CD14-positive monocyte (primary cell): ENCODE data around the gene TNIP1. TPM values are rescaled to one million over a fixed set of nuclear protein-coding genes. Genes with fewer than 3 reads are reported as not detected.

Source experiments
- DNase-seq, 3 donors: peaks; one replicate each; pipeline ENCODE4 v3.0.0-alpha.2; 2011 to 2022
- H2AFZ ChIP-seq: 2 replicates; pipeline ENCODE4 v1.6.0; 2012; ENCODE audit warnings: mild to moderate bottlenecking, low read depth, low read length, inconsistent platforms; ENCODE audit not compliant: insufficient read depth, poor library complexity, severe bottlenecking
- H3K27ac ChIP-seq, 2 donors: 1 replicate in 1 of 2; 2 replicates in 1 of 2; pipeline ENCODE4 v1.5.1; 2012 to 2013; ENCODE audit warnings: low read length in 2 of 2, control low read depth in 1 of 2, inconsistent platforms in 1 of 2, low read depth in 1 of 2, mild to moderate bottlenecking in 1 of 2
- H3K27me3 ChIP-seq, 2 donors: one replicate each; pipeline versions ENCODE4 v1.6.0 to v1.6.1; 2011 to 2013; ENCODE audit warnings: low read length in 2 of 2; ENCODE audit not compliant: control insufficient read depth in 2 of 2, insufficient read depth in 2 of 2
- H3K36me3 ChIP-seq, 2 donors: replicated peaks in 1 of 2; 1 replicate in 1 of 2; 2 replicates in 1 of 2; pipeline versions ENCODE4 v1.5.1 to v1.6.1; 2012 to 2013; ENCODE audit warnings: low read length in 2 of 2, control low read depth in 1 of 2, inconsistent platforms in 1 of 2, mild to moderate bottlenecking in 1 of 2; ENCODE audit not compliant: insufficient read depth in 2 of 2, control insufficient read depth in 1 of 2
- H3K4me1 ChIP-seq, 2 donors: 1 replicate in 1 of 2; 2 replicates in 1 of 2; pipeline versions ENCODE4 v1.5.1 to v1.6.1; 2012 to 2013; ENCODE audit warnings: low read length in 2 of 2, control low read depth in 1 of 2, inconsistent platforms in 1 of 2, mild to moderate bottlenecking in 1 of 2, moderate library complexity in 1 of 2; ENCODE audit not compliant: insufficient read depth in 2 of 2, control insufficient read depth in 1 of 2
- H3K4me2 ChIP-seq: replicated peaks from 2 replicates; pipeline ENCODE3; 2012; ENCODE audit warnings: low read length, moderate library complexity, mild to moderate bottlenecking; ENCODE audit not compliant: poor library complexity, severe bottlenecking; ENCODE audit errors: extremely low read depth
- H3K4me3 ChIP-seq, 3 experiments: fragments of 200-600 bp in 1 of 3; sonication (generic) in 1 of 3; replicated peaks in 1 of 3; 1 replicate in 2 of 3; 2 replicates in 1 of 3; pipeline ENCODE4 v1.5.1; 2011 to 2013; ENCODE audit warnings: low read length in 3 of 3, mild to moderate bottlenecking in 3 of 3, control low read depth in 2 of 3, low read depth in 2 of 3, inconsistent platforms in 1 of 3, moderate library complexity in 1 of 3
- H3K79me2 ChIP-seq: 2 replicates; pipeline ENCODE4 v1.6.0; 2012; ENCODE audit warnings: mild to moderate bottlenecking, control low read depth, inconsistent platforms, low read length, moderate library complexity; ENCODE audit not compliant: insufficient read depth
- H3K9ac ChIP-seq: 2 replicates; pipeline ENCODE4 v1.6.0; 2017; ENCODE audit warnings: low read length, mild to moderate bottlenecking; ENCODE audit not compliant: insufficient read depth, poor library complexity, severe bottlenecking
- H3K9me3 ChIP-seq, 2 donors: replicated peaks in 1 of 2; 1 replicate in 1 of 2; 2 replicates in 1 of 2; pipeline versions ENCODE4 v1.5.1 to v1.6.1; 2012 to 2013; ENCODE audit warnings: low read length in 2 of 2, control low read depth in 1 of 2; ENCODE audit not compliant: control insufficient read depth in 1 of 2, insufficient read depth in 1 of 2
- H4K20me1 ChIP-seq: 2 replicates; pipeline ENCODE4 v1.6.0; 2012; ENCODE audit warnings: mild to moderate bottlenecking, low read length, control low read depth, moderate library complexity; ENCODE audit not compliant: insufficient read depth
- H3K27ac Mint-ChIP-seq, 7 donors: one replicate each; pipeline ENCODE4 v1.8.0; 2020; ENCODE audit warnings: mild to moderate bottlenecking in 7 of 7, mixed read lengths in 7 of 7, moderate library complexity in 6 of 7, inconsistent platforms in 2 of 7
- H3K27me3 Mint-ChIP-seq, 3 donors: one replicate each; pipeline ENCODE4 v1.8.0; 2021 to 2022; ENCODE audit warnings: low read depth in 3 of 3, mild to moderate bottlenecking in 3 of 3, mixed read lengths in 3 of 3, moderate library complexity in 3 of 3, inconsistent platforms in 1 of 3
- H3K36me3 Mint-ChIP-seq, 2 donors: one replicate each; pipeline ENCODE4 v1.8.0; 2020; ENCODE audit warnings: mixed read lengths in 2 of 2, inconsistent platforms in 1 of 2, mild to moderate bottlenecking in 1 of 2
- H3K4me1 Mint-ChIP-seq: one replicate; pipeline ENCODE4 v1.8.0; 2020; ENCODE audit warnings: mild to moderate bottlenecking, mixed read lengths
- H3K4me3 Mint-ChIP-seq, 2 donors: one replicate each; pipeline ENCODE4 v1.8.0; 2020; ENCODE audit warnings: mild to moderate bottlenecking in 2 of 2, mixed read lengths in 2 of 2, moderate library complexity in 1 of 2
- H3K9me3 Mint-ChIP-seq, 7 donors: one replicate each; pipeline ENCODE4 v1.8.0; 2020 to 2022; ENCODE audit warnings: mixed read lengths in 7 of 7, mild to moderate bottlenecking in 6 of 7, moderate library complexity in 6 of 7, inconsistent platforms in 2 of 7
- WGBS: methylation state at CpG from one replicate; pipeline ENCODE4 v1.1.5; 2013; ENCODE audit warnings: missing lambda C conversion rate; ENCODE audit not compliant: insufficient coverage; 5-methylcytosine and 5-hydroxymethylcytosine counted together
- intact Hi-C, 2 donors: fragments of 100-400 bp; cut with micrococcal nuclease; formaldehyde crosslinking; loops; one replicate each; pipeline versions ENCODE4 v1.15.0 to v1.15.1; 2023
- polyA plus RNA-seq, 3 donors: library from polyadenylated mRNA; depleted of rRNA in 1 of 3; unstranded in 2 of 3; stranded (reverse) in 1 of 3; fragments of 300-500 nt in 2 of 3; fragments of >200 nt in 1 of 3; fragmentation: Illumina TruSeq in 2 of 3; gene quantifications; 1 replicate in 2 of 3; 2 replicates in 1 of 3; pipeline ENCODE4 v1.2.3, GENCODE V29; 2012 to 2021
- TF ChIP-seq, protein P1 (sequence below): fragments of 200-600 bp; IDR thresholded peaks from one replicate; pipeline ENCODE4 v1.8.0; 2022; ENCODE audit warnings: antibody characterized with exemption, mild to moderate bottlenecking

Gene TNIP1
- polyA plus RNA-seq, 3 donors = 30.8 to 108 (median 46.4) TPM

DNA sequence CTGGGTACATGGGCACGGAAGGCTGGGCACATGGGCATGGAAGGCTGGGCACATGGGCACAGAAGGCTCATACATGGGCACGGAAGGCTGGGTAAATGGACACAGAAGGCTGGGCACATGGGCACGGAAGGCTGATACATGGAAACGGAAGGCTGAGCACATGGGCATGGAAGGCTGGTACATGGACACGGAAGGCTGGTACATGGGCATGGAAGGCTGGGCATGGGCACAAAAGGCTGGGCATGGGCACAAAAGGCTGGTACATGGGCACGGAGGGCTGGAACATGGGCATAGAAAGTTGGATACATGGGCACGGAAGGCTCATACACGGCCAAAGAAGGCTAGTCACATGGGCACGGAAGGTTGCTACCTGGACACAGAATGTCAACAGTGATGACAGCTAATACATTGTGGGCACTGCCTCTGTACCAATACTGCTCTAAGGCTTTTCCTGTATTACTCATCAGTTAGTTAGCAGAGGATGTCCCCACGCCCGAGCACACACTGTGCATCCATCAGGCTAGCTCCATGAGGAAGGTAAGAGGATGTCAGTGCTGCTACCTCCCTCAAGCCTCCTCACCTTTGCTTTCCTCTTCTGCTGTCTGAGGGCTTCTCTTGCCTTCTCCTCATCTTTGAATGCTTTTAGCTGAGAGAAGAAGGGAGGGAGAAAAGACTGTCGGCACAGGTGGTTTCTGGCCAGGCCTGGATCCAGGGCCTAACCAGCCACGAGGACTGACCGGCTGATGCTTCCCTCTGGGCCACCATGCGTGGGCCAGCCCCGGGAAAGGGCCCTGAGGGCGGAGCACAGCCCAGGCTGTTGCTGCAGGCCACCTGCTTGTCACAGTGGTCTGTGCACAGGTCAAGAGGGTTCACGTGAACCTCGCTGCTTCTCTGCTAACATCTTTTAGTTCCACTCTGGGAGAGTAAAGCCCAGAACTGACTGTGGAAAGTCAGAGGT lies 46.1 kb downstream of the TNIP1 start:
- H2AFZ ChIP-seq = no peak overlapping the region
- peaks cover 96 to 100% of the 10 kb centered on the region in 2 donors for H3K36me3 ChIP-seq
- no peak overlapping the region for H3K4me2 ChIP-seq
- H3K9me3 Mint-ChIP-seq = no peaks in the 10 kb centered on the region
- no peak overlapping the region for H3K4me3 ChIP-seq
- no peaks in the 10 kb centered on the region for H3K9me3 ChIP-seq
- H3K79me2 ChIP-seq = no peaks in the 10 kb centered on the region
- peak overlapping the region in 3 of 7 donors; percentile 55 to 72 (median 67) for H3K27ac Mint-ChIP-seq
- H4K20me1 ChIP-seq = peaks cover 76% of the 10 kb centered on the region
- no peak overlapping the region for H3K4me3 Mint-ChIP-seq
- no peaks in the 10 kb centered on the region for H3K27me3 ChIP-seq
- H3K36me3 Mint-ChIP-seq = peaks cover 98 to 100% of the 10 kb centered on the region in 2 donors
- WGBS = 98% methylated on average over 17 of the region's 19 CpGs
- peak in 1 of 3 donors; percentile 55 for DNase-seq
- no peaks in the 10 kb centered on the region for H3K4me1 Mint-ChIP-seq
- TF ChIP-seq, protein P1, sequence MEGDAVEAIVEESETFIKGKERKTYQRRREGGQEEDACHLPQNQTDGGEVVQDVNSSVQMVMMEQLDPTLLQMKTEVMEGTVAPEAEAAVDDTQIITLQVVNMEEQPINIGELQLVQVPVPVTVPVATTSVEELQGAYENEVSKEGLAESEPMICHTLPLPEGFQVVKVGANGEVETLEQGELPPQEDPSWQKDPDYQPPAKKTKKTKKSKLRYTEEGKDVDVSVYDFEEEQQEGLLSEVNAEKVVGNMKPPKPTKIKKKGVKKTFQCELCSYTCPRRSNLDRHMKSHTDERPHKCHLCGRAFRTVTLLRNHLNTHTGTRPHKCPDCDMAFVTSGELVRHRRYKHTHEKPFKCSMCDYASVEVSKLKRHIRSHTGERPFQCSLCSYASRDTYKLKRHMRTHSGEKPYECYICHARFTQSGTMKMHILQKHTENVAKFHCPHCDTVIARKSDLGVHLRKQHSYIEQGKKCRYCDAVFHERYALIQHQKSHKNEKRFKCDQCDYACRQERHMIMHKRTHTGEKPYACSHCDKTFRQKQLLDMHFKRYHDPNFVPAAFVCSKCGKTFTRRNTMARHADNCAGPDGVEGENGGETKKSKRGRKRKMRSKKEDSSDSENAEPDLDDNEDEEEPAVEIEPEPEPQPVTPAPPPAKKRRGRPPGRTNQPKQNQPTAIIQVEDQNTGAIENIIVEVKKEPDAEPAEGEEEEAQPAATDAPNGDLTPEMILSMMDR = no peak
- H3K9ac ChIP-seq = no peak overlapping the region
- no peaks in the 10 kb centered on the region for H3K4me1 ChIP-seq
- H3K27ac ChIP-seq = no peak overlapping the region
- intact Hi-C loops = no loop called here
- H3K27me3 Mint-ChIP-seq = peaks cover 0 to 2% (median 1%) of the 10 kb centered on the region in 3 donors

DNA sequence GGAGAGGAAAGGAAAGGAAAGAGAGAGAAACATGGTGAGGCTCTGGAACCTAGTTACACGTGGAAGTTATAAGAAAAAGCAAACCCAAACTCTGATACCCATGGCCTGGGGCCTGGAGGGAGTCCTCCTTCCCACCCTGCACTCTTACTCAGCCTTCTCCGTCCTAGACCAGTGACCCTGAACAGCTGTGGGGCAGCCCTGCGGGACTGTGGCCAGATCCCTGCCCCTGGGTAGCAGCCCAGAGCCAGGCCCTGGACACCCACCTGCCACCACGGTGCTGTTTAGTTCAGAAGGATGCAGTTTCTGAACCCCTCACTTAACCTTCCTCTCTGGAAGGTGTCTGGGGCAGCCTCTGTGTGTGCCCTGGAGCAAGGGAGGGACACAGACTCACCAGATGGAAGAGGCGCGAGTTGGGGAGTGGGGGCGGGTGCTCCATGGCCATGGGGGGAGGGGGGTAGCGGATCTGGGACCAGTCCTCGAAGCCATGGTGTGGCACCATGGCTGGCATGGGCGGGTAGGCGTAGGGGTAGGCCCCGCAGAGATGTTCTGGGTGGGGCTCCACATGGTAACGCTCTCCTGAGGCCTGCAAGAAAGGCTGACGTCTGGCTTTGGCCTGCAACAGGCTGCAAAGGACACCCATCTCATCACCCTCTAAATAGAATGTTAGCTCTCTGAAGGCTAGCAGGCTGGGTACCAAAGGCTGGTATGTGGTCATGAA lies 47.5 kb downstream of the TNIP1 start:
- 100% methylated on average over 11 of the region's 14 CpGs for WGBS
- H3K4me3 Mint-ChIP-seq = no peak overlapping the region

More for the DNA sequence above, 47.5 kb downstream of the TNIP1 start:
- Mint-ChIP-seq H3K4me1 (no peaks in the 10 kb centered on the region), H3K27me3 (peaks cover 0 to 2% (median 0%) of the 10 kb centered on the region in 3 donors), H3K9me3 (no peaks in the 10 kb centered on the region), H3K36me3 (peaks cover 97 to 100% of the 10 kb centered on the region in 2 donors), H3K27ac (peak overlapping the region in 3 of 7 donors; percentile 35 to 75 (median 46))
- Histone ChIP-seq H3K27ac (no peak overlapping the region), H2AFZ (no peak overlapping the region), H3K79me2 (no peaks in the 10 kb centered on the region), H3K4me1 (no peaks in the 10 kb centered on the region), H3K9ac (no peak overlapping the region), H3K9me3 (no peaks in the 10 kb centered on the region), H3K36me3 (peaks cover 96 to 100% of the 10 kb centered on the region in 2 donors), H3K4me3 (no peak overlapping the region), H3K4me2 (no peak overlapping the region), H3K27me3 (no peaks in the 10 kb centered on the region), H4K20me1 (peaks cover 76% of the 10 kb centered on the region)
- intact Hi-C loops = no loop called here
- DNase-seq = no peak
- TF ChIP-seq, protein P1 = no peak
